ENCODE results near the gene METAP2. TPM values are rescaled to one million over a fixed set of nuclear protein-coding genes. Genes with fewer than 3 reads are reported as not detected.

The METAP2 gene
- total and polyA plus RNA-seq, 4 experiments from 2014 or later: 39.6 to 52.7 (median 47.9) TPM

DNA sequence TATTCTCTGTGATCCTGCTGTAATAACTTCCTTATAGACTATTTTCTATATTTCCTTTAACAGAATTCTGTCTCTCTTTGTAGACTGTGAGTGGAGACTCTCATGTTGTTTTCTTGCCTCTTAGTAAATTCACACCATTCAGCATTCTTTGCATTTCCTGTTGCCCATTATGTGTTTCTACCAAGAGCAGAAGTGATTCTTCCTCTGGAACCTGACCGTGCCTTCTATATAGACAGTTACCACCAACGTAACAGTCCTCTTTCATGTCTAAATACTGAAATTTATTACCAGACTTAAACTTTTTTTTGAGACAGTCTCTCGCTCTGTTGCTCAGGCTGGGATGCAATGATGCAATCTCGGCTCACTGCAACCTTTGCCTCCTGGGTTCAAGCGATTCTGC lies 31.1 kb downstream of the METAP2 start:
- H3K36me3 Mint-ChIP-seq: peaks cover 65 to 71% of the 10 kb centered on the region in 2 donors
- peak overlapping the region in 1 of 7 donors; percentile 26 for H3K27ac Mint-ChIP-seq
- no peaks in the 10 kb centered on the region for H3K9me3 Mint-ChIP-seq
- ChIA-PET POLR2A (ENCODE audit: partially characterized antibody) (interaction anchor here (1.4 kb wide), 1 partner anchor 31 kb away, joined by 6 read pairs; the partner anchor contains the start of gene METAP2), CTCF (ENCODE audit: partially characterized antibody) (no interaction called here)
- H3K36me3 ChIP-seq (ENCODE audit: insufficient read depth, low read length): peaks cover 38% of the 10 kb centered on the region
- no peak for DNase-seq
- H3K4me1 ChIP-seq (ENCODE audit: insufficient read depth, low read length): no peaks in the 10 kb centered on the region
- H3K4me1 Mint-ChIP-seq: peaks cover 10 to 14% (median 12%) of the 10 kb centered on the region in 4 donors
- no peaks in the 10 kb centered on the region for H3K9me3 ChIP-seq (ENCODE audit: control insufficient read depth in 1 of 2, low read length in 2 of 2)
- H3K27ac ChIP-seq (ENCODE audit: low read depth, low read length): no peak overlapping the region
- no peaks in the 10 kb centered on the region for H3K27me3 ChIP-seq (ENCODE audit: insufficient read depth, low read length)
- no peaks in the 10 kb centered on the region for H3K27me3 Mint-ChIP-seq
- H3K4me3 ChIP-seq (ENCODE audit: low read length in 2 of 2): no peak overlapping the region
- no peak overlapping the region for H3K4me3 Mint-ChIP-seq
- intact Hi-C loops (cut with micrococcal nuclease): no loop called here

DNA sequence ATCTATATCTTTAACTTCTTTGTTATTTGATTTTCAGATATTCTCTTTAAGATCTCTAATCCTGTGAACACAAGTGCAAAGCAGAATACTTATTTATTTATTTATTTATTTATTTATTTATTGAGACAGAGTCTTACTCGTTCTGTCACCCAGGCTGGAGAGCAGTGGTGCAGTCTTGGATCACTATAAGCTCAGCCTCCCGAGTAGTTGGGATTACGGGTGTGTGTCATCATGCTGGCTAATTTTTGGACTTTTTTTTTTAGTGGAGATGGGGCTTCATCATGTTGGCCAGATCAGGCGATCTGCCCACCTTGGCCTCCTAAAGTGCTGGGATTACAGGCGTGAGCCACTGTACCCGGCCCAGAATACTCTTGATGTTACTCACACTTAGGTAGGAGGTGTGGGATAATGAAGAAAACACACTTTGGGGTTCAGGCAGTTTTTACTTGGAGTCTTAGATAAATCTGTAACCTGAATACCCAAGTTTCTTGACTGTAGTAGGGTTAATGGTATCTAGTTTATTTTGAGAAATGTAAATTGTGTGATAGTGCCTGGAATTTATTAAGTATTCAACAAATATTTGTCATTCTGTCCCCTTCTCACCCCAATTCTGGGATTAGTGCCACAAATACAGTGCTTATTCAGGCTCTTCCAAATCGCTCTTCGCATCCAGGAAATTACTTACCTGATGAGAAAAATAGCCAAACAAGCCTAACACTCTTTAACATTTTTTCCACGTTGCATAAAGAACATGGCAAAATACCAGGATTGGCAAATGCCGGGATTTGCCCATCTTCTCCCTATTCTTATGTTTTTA lies 33.0 kb downstream of the METAP2 start:
- no peaks in the 10 kb centered on the region for H3K9me3 Mint-ChIP-seq
- Histone ChIP-seq H3K9me3 (ENCODE audit: control insufficient read depth in 1 of 2, low read length in 2 of 2) (no peaks in the 10 kb centered on the region), H3K36me3 (ENCODE audit: insufficient read depth, low read length) (peaks cover 47% of the 10 kb centered on the region), H3K27me3 (ENCODE audit: insufficient read depth, low read length) (no peaks in the 10 kb centered on the region), H3K27ac (ENCODE audit: low read depth, low read length) (no peak overlapping the region), H3K4me3 (ENCODE audit: low read length in 2 of 2) (no peak overlapping the region), H3K4me1 (ENCODE audit: insufficient read depth, low read length) (no peaks in the 10 kb centered on the region)
- H3K4me3 Mint-ChIP-seq: no peak overlapping the region
- no peak for DNase-seq
- CTCF ChIA-PET (ENCODE audit: partially characterized antibody): interaction anchor here (1.5 kb wide), 1 partner anchor 27 kb away, joined by 8 read pairs; no protein-coding TSS in a partner anchor
- H3K4me1 Mint-ChIP-seq: peaks cover 6 to 10% (median 7%) of the 10 kb centered on the region in 4 donors
- POLR2A ChIA-PET (ENCODE audit: partially characterized antibody): no interaction called here
- no peaks in the 10 kb centered on the region for H3K27me3 Mint-ChIP-seq
- H3K36me3 Mint-ChIP-seq: peaks cover 65 to 77% of the 10 kb centered on the region in 2 donors
- H3K27ac Mint-ChIP-seq: peak overlapping the region in 2 of 7 donors; percentile 51 to 70
- intact Hi-C loops (cut with micrococcal nuclease): no loop called here

DNA sequence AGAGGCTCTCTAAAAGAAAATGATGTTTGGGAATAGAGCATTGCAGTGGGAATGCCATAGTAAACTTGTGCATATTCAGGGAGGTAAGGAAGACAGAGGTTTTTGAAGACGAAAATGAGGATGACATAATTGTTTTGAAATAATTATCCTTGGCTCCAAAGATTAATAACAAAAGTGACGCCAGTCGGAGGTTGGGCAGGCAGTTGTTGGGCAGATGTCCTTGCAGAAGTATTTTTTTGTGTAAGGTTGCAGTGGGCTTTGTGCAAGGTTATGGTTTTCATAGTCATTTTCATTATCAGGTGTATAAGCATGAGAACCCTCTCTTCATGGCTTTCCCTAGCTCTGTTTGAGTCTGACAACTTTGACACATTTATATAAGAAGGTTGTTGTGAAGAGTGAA lies 35.3 kb downstream of the METAP2 start:
- no peaks in the 10 kb centered on the region for H3K27me3 ChIP-seq (ENCODE audit: insufficient read depth, low read length)
- H3K9me3 Mint-ChIP-seq: no peaks in the 10 kb centered on the region
- peaks cover 65 to 77% of the 10 kb centered on the region in 2 donors for H3K36me3 Mint-ChIP-seq
- peaks cover 53% of the 10 kb centered on the region for H3K36me3 ChIP-seq (ENCODE audit: insufficient read depth, low read length)
- POLR2A ChIA-PET (ENCODE audit: partially characterized antibody): interaction anchor here (0.5 kb wide), 1 partner anchor 292 kb away, joined by 3 read pairs; the partner anchor contains the start of gene FGD6
- no peaks in the 10 kb centered on the region for H3K27me3 Mint-ChIP-seq
- H3K4me3 ChIP-seq (ENCODE audit: low read length in 2 of 2): no peak overlapping the region
- no peak overlapping the region for H3K4me3 Mint-ChIP-seq
- H3K4me1 Mint-ChIP-seq: peaks cover 0 to 6% (median 3%) of the 10 kb centered on the region in 4 donors
- CTCF ChIA-PET (ENCODE audit: partially characterized antibody): interaction anchor here (0.7 to 1.2 kb wide), 2 partner anchors 25 to 368 kb away, joined by 3 to 5 read pairs; no protein-coding TSS in a partner anchor
- intact Hi-C loops (cut with micrococcal nuclease): no loop called here
- H3K27ac Mint-ChIP-seq: peak overlapping the region in 1 of 7 donors; percentile 43
- H3K27ac ChIP-seq (ENCODE audit: low read depth, low read length): no peak overlapping the region
- H3K4me1 ChIP-seq (ENCODE audit: insufficient read depth, low read length): no peaks in the 10 kb centered on the region
- no peaks in the 10 kb centered on the region for H3K9me3 ChIP-seq (ENCODE audit: control insufficient read depth in 1 of 2, low read length in 2 of 2)
- DNase-seq: no peak

DNA sequence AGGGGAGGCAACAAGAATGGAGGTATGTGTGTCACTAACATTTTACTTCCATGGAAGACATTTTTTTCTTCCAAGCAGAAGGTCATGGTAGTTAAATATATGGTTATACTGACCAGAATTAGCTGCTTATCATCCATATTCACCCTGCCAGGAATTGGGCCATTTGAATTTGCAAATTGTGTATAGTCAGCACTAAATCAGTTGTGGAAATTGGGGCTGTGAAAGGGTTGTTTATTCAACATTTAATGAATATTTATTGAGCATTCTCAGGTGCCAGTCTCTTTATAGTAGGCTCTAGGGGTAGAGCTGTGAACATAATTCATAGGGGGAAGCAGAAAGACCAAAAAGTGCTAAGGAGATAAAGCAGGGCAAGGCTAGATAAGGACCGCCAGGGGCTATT lies 38.0 kb downstream of the METAP2 start:
- intact Hi-C loops (cut with micrococcal nuclease): no loop called here
- peaks cover 57 to 78% of the 10 kb centered on the region in 2 donors for H3K36me3 Mint-ChIP-seq
- H3K4me3 Mint-ChIP-seq: no peak overlapping the region
- no peaks in the 10 kb centered on the region for H3K27me3 Mint-ChIP-seq
- no peak for DNase-seq
- ChIA-PET CTCF (ENCODE audit: partially characterized antibody) (interaction anchor here (1.3 kb wide), 1 partner anchor 395 kb away, joined by 3 read pairs; no protein-coding TSS in a partner anchor), POLR2A (ENCODE audit: partially characterized antibody) (no interaction called here)
- peaks cover 0 to 4% (median 3%) of the 10 kb centered on the region in 4 donors for H3K4me1 Mint-ChIP-seq
- no peaks in the 10 kb centered on the region for H3K9me3 ChIP-seq (ENCODE audit: control insufficient read depth in 1 of 2, low read length in 2 of 2)
- no peaks in the 10 kb centered on the region for H3K4me1 ChIP-seq (ENCODE audit: insufficient read depth, low read length)
- H3K27ac ChIP-seq (ENCODE audit: low read depth, low read length): no peak overlapping the region
- H3K4me3 ChIP-seq (ENCODE audit: low read length in 2 of 2): no peak overlapping the region
- no peaks in the 10 kb centered on the region for H3K9me3 Mint-ChIP-seq
- peak overlapping the region in 1 of 7 donors; percentile 44 for H3K27ac Mint-ChIP-seq
- peaks cover 46% of the 10 kb centered on the region for H3K36me3 ChIP-seq (ENCODE audit: insufficient read depth, low read length)
- no peaks in the 10 kb centered on the region for H3K27me3 ChIP-seq (ENCODE audit: insufficient read depth, low read length)

DNA sequence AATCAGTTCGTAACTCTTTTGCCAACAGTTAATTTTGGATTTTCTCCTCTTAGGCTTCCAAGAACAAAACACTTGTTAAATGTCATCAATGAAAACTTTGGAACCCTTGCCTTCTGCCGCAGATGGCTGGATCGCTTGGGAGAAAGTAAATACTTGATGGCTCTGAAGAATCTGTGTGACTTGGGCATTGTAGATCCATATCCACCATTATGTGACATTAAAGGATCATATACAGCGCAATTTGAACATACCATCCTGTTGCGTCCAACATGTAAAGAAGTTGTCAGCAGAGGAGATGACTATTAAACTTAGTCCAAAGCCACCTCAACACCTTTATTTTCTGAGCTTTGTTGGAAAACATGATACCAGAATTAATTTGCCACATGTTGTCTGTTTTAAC lies 39.6 kb downstream of the METAP2 start:
- no peak overlapping the region for H3K4me3 ChIP-seq (ENCODE audit: low read length in 2 of 2)
- Mint-ChIP-seq H3K36me3 (peaks cover 42 to 66% of the 10 kb centered on the region in 2 donors), H3K27me3 (no peaks in the 10 kb centered on the region), H3K4me1 (peaks cover 0 to 4% (median 2%) of the 10 kb centered on the region in 4 donors), H3K4me3 (no peak overlapping the region), H3K9me3 (no peaks in the 10 kb centered on the region), H3K27ac (no peak overlapping the region)
- no peaks in the 10 kb centered on the region for H3K4me1 ChIP-seq (ENCODE audit: insufficient read depth, low read length)
- peaks cover 37% of the 10 kb centered on the region for H3K36me3 ChIP-seq (ENCODE audit: insufficient read depth, low read length)
- no peak for DNase-seq
- POLR2A ChIA-PET (ENCODE audit: partially characterized antibody): no interaction called here
- CTCF ChIA-PET (ENCODE audit: partially characterized antibody): interaction anchor here (3.8 kb wide), 1 partner anchor 21 kb away, joined by 16 read pairs; no protein-coding TSS in a partner anchor
- H3K27ac ChIP-seq (ENCODE audit: low read depth, low read length): no peak overlapping the region
- H3K9me3 ChIP-seq (ENCODE audit: control insufficient read depth in 1 of 2, low read length in 2 of 2): no peaks in the 10 kb centered on the region
- no peaks in the 10 kb centered on the region for H3K27me3 ChIP-seq (ENCODE audit: insufficient read depth, low read length)
- intact Hi-C loops (cut with micrococcal nuclease): no loop called here

DNA sequence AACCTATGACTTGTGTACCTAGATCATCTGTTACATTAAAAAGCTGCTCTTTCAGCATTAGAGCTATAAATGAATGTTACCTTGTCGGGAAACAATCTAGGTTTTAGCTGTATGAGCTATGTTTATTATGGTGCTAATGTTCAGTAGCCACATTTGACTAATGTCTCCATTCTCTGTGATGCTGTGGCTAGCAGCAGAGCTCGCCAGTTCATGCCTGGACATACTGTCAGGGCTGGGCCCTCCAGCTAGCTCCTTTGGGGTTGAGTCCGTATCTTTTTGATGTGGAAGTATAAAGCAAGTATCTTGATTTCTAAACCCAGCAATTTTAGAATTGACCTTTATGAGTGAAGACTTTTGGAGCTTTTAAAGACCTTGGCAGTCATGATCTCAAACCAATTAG lies 41.2 kb downstream of the METAP2 start:
- no peak overlapping the region for H3K4me3 ChIP-seq (ENCODE audit: low read length in 2 of 2)
- H3K27ac Mint-ChIP-seq: peak overlapping the region in 1 of 7 donors; percentile 57
- DNase-seq: no peak
- ChIA-PET CTCF (ENCODE audit: partially characterized antibody) (interaction anchor here (0.6 to 3.8 kb wide), 2 partner anchors 19 to 222 kb away, joined by 4 to 16 read pairs; no protein-coding TSS in a partner anchor), POLR2A (ENCODE audit: partially characterized antibody) (interaction anchor here (1.0 kb wide), 1 partner anchor 41 kb away, joined by 4 read pairs; the partner anchor contains the start of gene METAP2)
- no peaks in the 10 kb centered on the region for H3K4me1 ChIP-seq (ENCODE audit: insufficient read depth, low read length)
- intact Hi-C loops (cut with micrococcal nuclease): no loop called here
- peaks cover 35% of the 10 kb centered on the region for H3K36me3 ChIP-seq (ENCODE audit: insufficient read depth, low read length)
- no peaks in the 10 kb centered on the region for H3K27me3 Mint-ChIP-seq
- peaks cover 32 to 53% of the 10 kb centered on the region in 2 donors for H3K36me3 Mint-ChIP-seq
- no peaks in the 10 kb centered on the region for H3K9me3 ChIP-seq (ENCODE audit: control insufficient read depth in 1 of 2, low read length in 2 of 2)
- H3K4me1 Mint-ChIP-seq: peaks cover 0 to 2% (median under 1%) of the 10 kb centered on the region in 4 donors
- H3K9me3 Mint-ChIP-seq: no peaks in the 10 kb centered on the region
- no peak overlapping the region for H3K27ac ChIP-seq (ENCODE audit: low read depth, low read length)
- no peak overlapping the region for H3K4me3 Mint-ChIP-seq
- no peaks in the 10 kb centered on the region for H3K27me3 ChIP-seq (ENCODE audit: insufficient read depth, low read length)

DNA sequence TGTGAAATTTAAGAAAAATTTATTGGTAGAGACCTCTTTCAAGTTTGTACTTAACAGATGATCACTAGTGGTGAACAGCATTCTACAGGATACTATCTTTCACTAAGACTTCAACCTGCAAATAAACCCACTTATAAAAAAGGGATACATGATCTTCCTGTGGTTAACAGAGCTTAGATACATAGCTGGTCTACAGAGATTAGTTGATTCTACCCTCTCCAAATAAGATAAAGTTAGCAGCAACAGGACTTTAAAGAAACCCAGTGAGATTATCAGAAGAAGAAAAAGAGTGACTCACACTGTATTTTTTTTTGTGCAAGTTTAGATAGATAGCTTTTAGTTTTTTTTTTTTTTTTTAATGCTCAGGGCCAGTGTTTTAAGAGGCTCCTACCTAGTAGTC lies 42.8 kb downstream of the METAP2 start:
- Histone ChIP-seq H3K4me1 (ENCODE audit: insufficient read depth, low read length) (no peaks in the 10 kb centered on the region), H3K36me3 (ENCODE audit: insufficient read depth, low read length) (peaks cover 29% of the 10 kb centered on the region), H3K27me3 (ENCODE audit: insufficient read depth, low read length) (no peaks in the 10 kb centered on the region), H3K4me3 (ENCODE audit: low read length in 2 of 2) (no peak overlapping the region), H3K27ac (ENCODE audit: low read depth, low read length) (no peak overlapping the region), H3K9me3 (ENCODE audit: control insufficient read depth in 1 of 2, low read length in 2 of 2) (no peaks in the 10 kb centered on the region)
- intact Hi-C loops (cut with micrococcal nuclease): no loop called here
- DNase-seq: no peak
- peak overlapping the region in 1 of 7 donors; percentile 5 for H3K27ac Mint-ChIP-seq
- peaks cover 27 to 46% of the 10 kb centered on the region in 2 donors for H3K36me3 Mint-ChIP-seq
- POLR2A ChIA-PET (ENCODE audit: partially characterized antibody): no interaction called here
- H3K9me3 Mint-ChIP-seq: no peaks in the 10 kb centered on the region
- H3K4me3 Mint-ChIP-seq: no peak overlapping the region
- CTCF ChIA-PET (ENCODE audit: partially characterized antibody): interaction anchor here (1.2 to 3.8 kb wide), 3 partner anchors 16 to 1947 kb away, joined by 3 to 16 read pairs (median 5); no protein-coding TSS in a partner anchor
- H3K4me1 Mint-ChIP-seq: no peaks in the 10 kb centered on the region
- no peaks in the 10 kb centered on the region for H3K27me3 Mint-ChIP-seq
